GM19463 (cell line): ENCODE measurements around the gene FSTL1.

Experiments used
- ATAC-seq: cut with Tn5 transposase; IDR thresholded peaks from one replicate; pipeline ENCODE4 v1.9.1; 2021; ENCODE audit warnings: mild to moderate bottlenecking, moderate library complexity; ENCODE audit not compliant: unreplicated experiment

The FSTL1 gene

GRCh38 chr3:120440001-120440703 is 10.6 kb downstream of the FSTL1 start:
- no peak for ATAC-seq

GRCh38 chr3:120438665-120439370 is 12.0 kb downstream of the FSTL1 start:
- no peak for ATAC-seq

- ATAC-seq = no peak
Observed at GRCh38 chr3:120438216-120438615, 12.6 kb downstream of the FSTL1 start.

- no peak for ATAC-seq
Observed at GRCh38 chr3:120437559-120437958, 13.2 kb downstream of the FSTL1 start.

GRCh38 chr3:120436523-120437050 is 14.2 kb downstream of the FSTL1 start:
- no peak for ATAC-seq

- no peak for ATAC-seq
Observed at GRCh38 chr3:120435621-120436020, 15.2 kb downstream of the FSTL1 start.

GRCh38 chr3:120433662-120434331 is 17.0 kb downstream of the FSTL1 start:
- no peak for ATAC-seq

- ATAC-seq = no peak
Observed at GRCh38 chr3:120432150-120432860, 18.5 kb downstream of the FSTL1 start.

GRCh38 chr3:120429921-120430361 is 20.9 kb downstream of the FSTL1 start:
- ATAC-seq = no peak

GRCh38 chr3:120428924-120429323 is 21.9 kb downstream of the FSTL1 start:
- no peak for ATAC-seq

- no peak for ATAC-seq
Observed at GRCh38 chr3:120427201-120427600, 23.6 kb downstream of the FSTL1 start.

GRCh38 chr3:120425572-120426250 is 25.1 kb downstream of the FSTL1 start:
- ATAC-seq = no peak

- ATAC-seq = no peak
Observed at GRCh38 chr3:120424976-120425570, 25.7 kb downstream of the FSTL1 start.

GRCh38 chr3:120424506-120424905 is 26.3 kb downstream of the FSTL1 start:
- no peak for ATAC-seq

GRCh38 chr3:120423432-120423831 is 27.4 kb downstream of the FSTL1 start:
- ATAC-seq = no peak

GRCh38 chr3:120421926-120422325 is 28.9 kb downstream of the FSTL1 start:
- no peak for ATAC-seq

GRCh38 chr3:120420928-120421551 is 29.8 kb downstream of the FSTL1 start:
- no peak for ATAC-seq

GRCh38 chr3:120420360-120420759 is 30.4 kb downstream of the FSTL1 start:
- no peak for ATAC-seq

GRCh38 chr3:120419797-120420196 is 31.0 kb downstream of the FSTL1 start:
- ATAC-seq = no peak
